Measurements from ENCODE around the gene TAF1C.

DNA sequence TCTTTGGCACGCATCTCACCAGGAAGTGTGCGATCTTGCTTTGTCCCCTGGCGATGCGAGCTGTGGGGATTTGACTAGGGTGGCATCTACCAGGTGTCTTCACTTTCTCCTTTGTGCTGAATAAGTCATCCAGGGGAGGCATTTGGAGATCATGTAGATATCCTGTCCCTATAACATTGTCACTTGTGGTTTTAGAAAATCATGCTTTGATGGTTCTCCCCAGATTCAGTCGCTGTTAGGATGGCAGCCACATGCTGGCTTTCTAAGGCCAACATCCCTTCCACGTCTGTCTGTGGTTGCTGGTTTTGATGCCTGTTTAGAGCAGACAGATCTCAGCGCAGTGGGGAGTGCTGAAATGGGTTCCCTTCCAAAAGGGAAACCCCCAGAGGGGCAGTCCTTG, 6.6 kb upstream of the TAF1C start:
- TF ChIP-seq CTCF (IDR thresholded peaks at IDR 0.05), result no peak
- no peak for TF ChIP-seq POLR2A (IDR thresholded peaks at IDR 0.05)

Data from esophagus squamous epithelium (tissue), 4 donors.